Sigmoid colon (tissue), 7 donors: Measurements from ENCODE around the gene DIO3. TPM values are rescaled to one million over a fixed set of nuclear protein-coding genes. Genes with fewer than 3 reads are reported as not detected.
"Not testable (repeated sequence)": the region's sequence is repeated elsewhere in the genome, so short reads cannot be mapped to it uniquely, and the experiment has no call there.

ENCODE experiments used
- DNase-seq: peaks from one replicate; pipeline ENCODE4 v3.0.0-alpha.2; 2019
- H3K27ac ChIP-seq, 4 donors: fragments of 200-600 bp; sonication (generic); one replicate each; pipeline ENCODE4 v1.5.1; 2016 to 2019; ENCODE audit warnings: mild to moderate bottlenecking in 1 of 4
- H3K27me3 ChIP-seq, 3 donors: fragments of 200-600 bp; sonication (generic); one replicate each; pipeline ENCODE4 v1.5.1; 2019; ENCODE audit warnings: mild to moderate bottlenecking in 1 of 3
- H3K36me3 ChIP-seq, 4 donors: fragments of 200-600 bp; sonication (generic); one replicate each; pipeline ENCODE4 v1.5.1; 2016 to 2019
- H3K4me1 ChIP-seq, 4 donors: fragments of 200-600 bp; sonication (generic); one replicate each; pipeline ENCODE4 v1.5.1; 2017 to 2019
- H3K4me3 ChIP-seq, 4 donors: fragments of 200-600 bp; sonication (generic); one replicate each; pipeline ENCODE4 v1.5.1; 2017 to 2019; ENCODE audit warnings: mild to moderate bottlenecking in 2 of 4, moderate library complexity in 1 of 4
- H3K9me3 ChIP-seq, 4 donors: fragments of 200-600 bp in 3 of 4; sonication (generic) in 3 of 4; one replicate each; pipeline versions ENCODE4 v1.5.1 to v1.6.1; 2013 to 2019
- EP300 ChIP-seq, 4 donors: sonication (generic); formaldehyde crosslinking; IDR thresholded peaks; one replicate each; pipeline ENCODE4 v1.6.1; 2017; ENCODE audit warnings: antibody characterized with exemption in 4 of 4
- POLR2A ChIP-seq, 2 donors: fragments of 450-650 bp; IDR thresholded peaks; one replicate each; pipeline ENCODE4 v1.6.1; 2016; ENCODE audit warnings: antibody characterized with exemption in 2 of 2, mild to moderate bottlenecking in 2 of 2, moderate library complexity in 2 of 2
- POLR2AphosphoS5 ChIP-seq, 4 donors: sonication (generic); formaldehyde crosslinking; IDR thresholded peaks; one replicate each; pipeline ENCODE4 v1.6.1; 2017; ENCODE audit warnings: antibody characterized with exemption in 4 of 4
- WGBS, 2 donors: extraction: QIAGEN DNeasy Blood & Tissue Kit; methylation state at CpG; one replicate each; pipeline ENCODE4 v1.1.7; 2013; 5-methylcytosine and 5-hydroxymethylcytosine counted together
- intact Hi-C: fragments of 100-400 bp; cut with DNase I; formaldehyde crosslinking; loops from one replicate; pipeline ENCODE4 v1.15.1; 2023
- polyA plus RNA-seq, 3 donors: library from polyadenylated mRNA; stranded (reverse); fragments of 200-250 nt; gene quantifications; one replicate each; pipeline ENCODE4 v1.2.3, GENCODE V29; 2013
- total RNA-seq, 4 donors: library from RNA; depleted of rRNA; stranded (reverse); fragments of >200 nt; gene quantifications; one replicate each; pipeline ENCODE4 v1.1.0, GENCODE V29; 2016
- TF ChIP-seq, protein P1 (sequence below), 4 experiments: fragments of 450-650 bp in 3 of 4; fragments of 200-600 bp in 1 of 4; IDR thresholded peaks; one replicate each; pipeline ENCODE4 v1.5.1; 2016 to 2019; ENCODE audit warnings: antibody characterized with exemption in 4 of 4, mild to moderate bottlenecking in 3 of 4, moderate library complexity in 2 of 4
- donor health status: healthy with polysubstance abuse.
- donor health status: Bipolar disorder and iron deficiency.
- donor health status: healthy.

DIO3 gene
- total and polyA plus RNA-seq, 7 donors, result 0.23 to 6.0 (median 2.4) TPM

DNA sequence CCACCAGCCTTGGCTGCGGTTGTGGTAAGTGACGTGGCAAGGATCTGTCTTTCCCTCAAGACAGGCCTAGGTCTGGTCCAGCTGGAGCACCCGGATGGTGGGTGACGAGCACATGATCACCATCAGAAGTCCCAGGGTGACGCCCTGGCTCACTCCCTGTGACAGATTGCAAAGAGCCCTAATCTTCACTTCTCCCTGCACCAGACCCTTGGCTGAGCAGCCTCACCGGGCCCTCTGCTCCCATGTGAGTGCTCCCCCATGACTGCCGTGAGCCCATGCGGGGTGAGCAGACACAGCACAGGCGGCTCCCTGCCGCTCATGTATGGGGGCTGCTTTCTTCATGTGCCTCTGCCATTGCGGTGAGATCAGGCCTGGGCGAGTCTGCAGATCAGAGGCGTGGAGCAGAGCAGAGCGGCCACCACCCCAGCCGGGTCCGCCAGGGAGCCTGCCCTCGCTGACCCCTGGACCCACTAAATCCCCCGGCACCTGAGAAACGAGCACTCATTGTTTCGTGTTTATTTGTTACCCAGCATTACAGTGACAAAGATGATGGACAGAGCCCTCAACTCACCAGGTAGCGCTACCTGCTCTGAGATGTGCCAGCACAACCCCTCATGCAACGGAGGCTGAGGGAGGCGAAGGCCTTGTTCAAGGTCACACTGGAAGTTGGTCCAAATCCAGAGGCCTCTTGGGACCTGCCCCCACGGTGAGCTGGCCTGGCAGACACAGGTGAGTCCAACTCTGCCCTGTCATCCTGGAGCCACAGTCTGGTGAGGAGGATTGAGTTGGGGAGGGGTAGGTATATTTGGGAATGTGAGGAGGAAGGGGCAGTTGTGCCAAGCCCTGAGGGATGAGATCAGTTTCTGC, 9.3 kb upstream of the DIO3 start:
- intact Hi-C loops, result loop anchor here (10.0 kb wide), 1 partner anchor 887 kb away; no protein-coding TSS in a partner anchor
- DNase-seq, result no peak
- TF ChIP-seq POLR2AphosphoS5 (IDR thresholded peaks at IDR 0.05), result no peak
- TF ChIP-seq EP300 (IDR thresholded peaks at IDR 0.05), result no peak
- 80 to 92% methylated on average over 24 of the region's 24 CpGs for WGBS, 2 donors
- H3K9me3 ChIP-seq, result no peaks in the 10 kb centered on the region
- no peak overlapping the region for H3K4me3 ChIP-seq
- H3K36me3 ChIP-seq, result no peaks in the 10 kb centered on the region
- H3K27me3 ChIP-seq, result peaks cover 0 to 12% (median 0%) of the 10 kb centered on the region in 3 donors
- H3K4me1 ChIP-seq, result no peaks in the 10 kb centered on the region
- no peak overlapping the region for H3K27ac ChIP-seq

GRCh38 chr14:101552786-101553231, 8.5 kb upstream of the DIO3 start:
- Histone ChIP-seq H3K9me3 (no peaks in the 10 kb centered on the region), H3K27me3 (peaks cover 0 to 20% (median 0%) of the 10 kb centered on the region in 3 donors), H3K36me3 (no peaks in the 10 kb centered on the region), H3K4me3 (no peak overlapping the region), H3K4me1 (no peaks in the 10 kb centered on the region), H3K27ac (no peak overlapping the region)
- 30 to 73% methylated on average over 9 of the region's 9 CpGs for WGBS, 2 donors
- intact Hi-C loops, result loop anchor here (10.0 kb wide), 1 partner anchor 888 kb away; no protein-coding TSS in a partner anchor
- TF ChIP-seq, protein P1, sequence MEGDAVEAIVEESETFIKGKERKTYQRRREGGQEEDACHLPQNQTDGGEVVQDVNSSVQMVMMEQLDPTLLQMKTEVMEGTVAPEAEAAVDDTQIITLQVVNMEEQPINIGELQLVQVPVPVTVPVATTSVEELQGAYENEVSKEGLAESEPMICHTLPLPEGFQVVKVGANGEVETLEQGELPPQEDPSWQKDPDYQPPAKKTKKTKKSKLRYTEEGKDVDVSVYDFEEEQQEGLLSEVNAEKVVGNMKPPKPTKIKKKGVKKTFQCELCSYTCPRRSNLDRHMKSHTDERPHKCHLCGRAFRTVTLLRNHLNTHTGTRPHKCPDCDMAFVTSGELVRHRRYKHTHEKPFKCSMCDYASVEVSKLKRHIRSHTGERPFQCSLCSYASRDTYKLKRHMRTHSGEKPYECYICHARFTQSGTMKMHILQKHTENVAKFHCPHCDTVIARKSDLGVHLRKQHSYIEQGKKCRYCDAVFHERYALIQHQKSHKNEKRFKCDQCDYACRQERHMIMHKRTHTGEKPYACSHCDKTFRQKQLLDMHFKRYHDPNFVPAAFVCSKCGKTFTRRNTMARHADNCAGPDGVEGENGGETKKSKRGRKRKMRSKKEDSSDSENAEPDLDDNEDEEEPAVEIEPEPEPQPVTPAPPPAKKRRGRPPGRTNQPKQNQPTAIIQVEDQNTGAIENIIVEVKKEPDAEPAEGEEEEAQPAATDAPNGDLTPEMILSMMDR (IDR thresholded peaks at IDR 0.05), result no peak
- TF ChIP-seq POLR2A (IDR thresholded peaks at IDR 0.05) (no peak), POLR2AphosphoS5 (IDR thresholded peaks at IDR 0.05) (no peak), EP300 (IDR thresholded peaks at IDR 0.05) (no peak)
- DNase-seq, result no peak

DNA sequence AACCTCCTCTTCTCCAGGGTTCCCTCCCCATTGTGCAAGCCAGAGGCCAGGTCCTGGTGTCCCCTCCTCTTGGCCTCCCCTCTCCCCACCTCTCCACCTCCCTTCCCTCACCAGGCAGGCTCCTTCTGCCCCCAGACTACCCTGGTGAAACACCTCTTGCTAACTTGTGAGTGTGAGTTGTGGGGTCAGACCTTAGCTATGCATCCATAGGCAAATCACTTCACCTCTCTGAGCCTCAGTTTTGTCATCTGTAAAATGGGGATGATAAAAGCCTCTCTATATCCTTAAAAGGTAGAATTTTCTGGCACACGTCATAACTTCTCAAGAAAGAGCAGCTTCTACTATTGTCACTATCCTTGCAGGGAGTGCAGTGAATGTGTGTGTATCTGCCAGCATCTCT, 7.9 kb upstream of the DIO3 start:
- no peak for DNase-seq
- H3K4me3 ChIP-seq, result no peak overlapping the region
- TF ChIP-seq POLR2A (IDR thresholded peaks at IDR 0.05) (no peak), EP300 (IDR thresholded peaks at IDR 0.05) (no peak)
- intact Hi-C loops, result loop anchor here (10.0 kb wide), 1 partner anchor 889 kb away; no protein-coding TSS in a partner anchor
- H3K27me3 ChIP-seq, result peaks cover 0 to 26% (median 0%) of the 10 kb centered on the region in 3 donors
- H3K9me3 ChIP-seq, result no peaks in the 10 kb centered on the region
- no peak overlapping the region for H3K27ac ChIP-seq
- 88 to 93% methylated on average over 1 of the region's 1 CpG for WGBS, 2 donors
- no peaks in the 10 kb centered on the region for H3K36me3 ChIP-seq
- H3K4me1 ChIP-seq, result no peaks in the 10 kb centered on the region

- H3K4me3 ChIP-seq, result no peak overlapping the region
- intact Hi-C loops, result loop anchor here (10.0 kb wide), 1 partner anchor 889 kb away; no protein-coding TSS in a partner anchor
- no peaks in the 10 kb centered on the region for H3K36me3 ChIP-seq
- DNase-seq, result no peak
- TF ChIP-seq, protein P1 (IDR thresholded peaks at IDR 0.05), result no peak
- TF ChIP-seq POLR2AphosphoS5 (IDR thresholded peaks at IDR 0.05) (no peak), POLR2A (IDR thresholded peaks at IDR 0.05) (no peak), EP300 (IDR thresholded peaks at IDR 0.05) (no peak)
- no peaks in the 10 kb centered on the region for H3K9me3 ChIP-seq
- peaks cover 0 to 31% (median 0%) of the 10 kb centered on the region in 3 donors for H3K27me3 ChIP-seq
- peaks cover 0 to under 1% (median 0%) of the 10 kb centered on the region in 4 donors for H3K4me1 ChIP-seq
- WGBS, 2 donors, result 74 to 89% methylated on average over 6 of the region's 6 CpGs
- no peak overlapping the region for H3K27ac ChIP-seq
Observed at GRCh38 chr14:101553931-101554330, 7.4 kb upstream of the DIO3 start.

GRCh38 chr14:101554991-101555668, 6.2 kb upstream of the DIO3 start:
- H3K9me3 ChIP-seq, result no peaks in the 10 kb centered on the region
- H3K4me1 ChIP-seq, result peaks cover 0 to 12% (median 5%) of the 10 kb centered on the region in 4 donors
- H3K36me3 ChIP-seq, result no peaks in the 10 kb centered on the region
- TF ChIP-seq POLR2A (IDR thresholded peaks at IDR 0.05) (no peak), EP300 (IDR thresholded peaks at IDR 0.05) (no peak), POLR2AphosphoS5 (IDR thresholded peaks at IDR 0.05) (no peak)
- TF ChIP-seq, protein P1 (IDR thresholded peaks at IDR 0.05), result no peak
- 17 to 64% methylated on average over 20 of the region's 20 CpGs for WGBS, 2 donors
- no peak overlapping the region for H3K27ac ChIP-seq
- no peak overlapping the region for H3K4me3 ChIP-seq
- no peak for DNase-seq
- intact Hi-C loops, result loop anchor here (5.0 to 10.0 kb wide), 4 partner anchors 98 to 890 kb away; no protein-coding TSS in a partner anchor
- H3K27me3 ChIP-seq, result peaks cover 0 to 43% (median 0%) of the 10 kb centered on the region in 3 donors

DNA sequence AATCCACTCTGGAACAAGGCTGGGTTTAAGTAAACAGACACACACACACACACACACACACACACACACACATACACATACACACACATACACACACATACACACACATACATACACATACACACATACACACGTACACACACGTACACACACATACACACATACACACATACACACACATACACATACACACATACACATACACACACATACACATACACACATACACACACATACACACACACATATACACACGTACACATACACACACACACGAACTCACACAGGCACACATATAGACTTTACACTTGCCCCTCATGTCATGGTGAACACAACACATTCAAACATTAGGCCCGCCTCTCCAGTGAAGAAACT, 5.6 kb upstream of the DIO3 start:
- DNase-seq, H3K36me3 ChIP-seq, H3K27ac ChIP-seq, H3K4me3 ChIP-seq, H3K9me3 ChIP-seq: not testable (repeated sequence)
- H3K27me3 ChIP-seq, result peaks cover 0 to 45% (median 0%) of the 10 kb centered on the region in 3 donors
- intact Hi-C loops, result loop anchor here (5.0 to 10.0 kb wide), 4 partner anchors 98 to 891 kb away; no protein-coding TSS in a partner anchor
- 44 to 75% methylated on average over 5 of the region's 5 CpGs for WGBS, 2 donors
- peaks cover 0 to 12% (median 5%) of the 10 kb centered on the region in 4 donors for H3K4me1 ChIP-seq
